ENCODE measurements around the gene ANAPC2.

Gene ANAPC2

DNA sequence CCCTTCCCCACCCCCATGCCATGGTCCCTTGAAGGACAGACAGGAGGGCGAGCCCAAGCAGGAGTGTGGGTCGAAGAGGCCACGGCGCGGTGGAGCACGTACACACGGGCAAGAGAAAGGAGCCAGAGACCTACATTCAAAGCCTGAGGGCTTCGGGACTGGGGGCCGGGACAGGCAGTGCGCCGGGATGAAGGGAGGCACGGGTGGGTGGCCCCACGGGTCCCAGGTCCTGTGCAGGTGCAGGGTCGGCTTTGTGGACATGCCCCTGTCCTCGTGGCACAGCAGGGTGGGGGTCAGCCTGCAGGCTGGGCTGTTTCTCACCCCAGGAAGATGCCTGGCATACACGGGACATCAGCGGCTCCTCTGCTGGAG is 28.3 kb downstream of the ANAPC2 start:
- DNase-seq: no peak

DNA sequence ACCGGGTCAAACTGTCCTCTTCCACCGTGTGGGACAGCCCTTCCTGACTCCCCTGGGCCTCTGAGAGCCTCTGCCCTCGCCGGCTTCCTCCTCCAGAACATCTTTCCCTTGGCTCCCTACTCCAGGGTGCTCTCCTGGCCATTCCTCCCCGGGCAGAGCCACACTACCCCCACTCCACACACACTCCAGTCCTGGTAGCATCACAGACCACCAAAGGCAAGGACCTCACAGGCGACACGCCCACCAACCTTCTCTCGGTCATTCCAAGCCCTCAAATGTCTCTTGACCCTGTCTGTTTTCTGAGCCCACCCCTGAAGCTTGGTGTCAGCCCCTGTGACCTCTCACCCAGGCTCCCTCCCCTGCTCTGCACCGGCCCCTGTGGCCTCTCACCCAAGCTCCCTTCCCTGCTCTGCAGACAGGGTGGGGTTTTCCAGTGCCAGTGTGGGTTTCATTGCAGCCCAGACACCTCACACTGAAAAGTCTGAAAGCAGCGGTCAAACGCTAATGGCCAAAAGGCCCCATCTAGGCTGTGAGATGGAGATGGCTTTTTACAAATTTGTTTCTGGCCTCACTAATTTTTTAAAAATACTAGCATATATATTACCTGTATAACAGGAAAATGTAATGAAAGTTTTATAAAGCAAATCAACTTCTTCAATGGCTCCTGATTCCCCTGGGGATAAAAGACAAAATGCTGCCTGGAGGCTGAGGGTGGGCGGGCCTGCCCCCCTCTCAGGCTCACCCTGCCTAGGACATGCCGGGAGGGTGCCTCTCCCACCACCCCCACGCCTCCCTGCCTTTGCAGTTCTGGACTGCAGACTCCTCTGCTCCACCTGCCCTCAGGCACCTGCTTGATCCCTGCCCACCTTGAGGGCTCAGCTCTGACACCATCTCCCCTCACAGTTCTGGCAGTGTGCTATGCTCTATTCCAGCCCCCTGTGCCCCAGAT is 29.0 kb downstream of the ANAPC2 start:
- no peak for DNase-seq

DNA sequence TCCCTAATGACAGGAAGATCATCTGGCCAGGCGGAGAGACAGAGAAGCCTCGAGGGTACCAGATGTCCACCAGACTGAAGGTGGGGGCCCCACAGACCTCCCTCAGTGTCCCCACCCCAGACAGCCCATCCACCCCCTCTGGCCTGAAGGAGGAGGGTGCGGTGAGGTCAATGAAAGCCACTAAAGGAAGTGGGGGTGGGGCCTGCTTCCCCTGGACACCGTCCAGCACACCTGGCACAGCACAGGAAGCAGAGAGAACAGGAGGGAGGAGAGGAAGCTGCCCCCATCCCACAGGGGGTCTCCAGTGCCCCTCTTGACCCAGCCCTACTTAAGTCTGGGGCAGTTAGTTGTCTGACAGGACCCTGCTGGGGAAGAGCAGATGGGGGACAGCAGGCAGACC is 29.7 kb downstream of the ANAPC2 start:
- DNase-seq: no peak

DNA sequence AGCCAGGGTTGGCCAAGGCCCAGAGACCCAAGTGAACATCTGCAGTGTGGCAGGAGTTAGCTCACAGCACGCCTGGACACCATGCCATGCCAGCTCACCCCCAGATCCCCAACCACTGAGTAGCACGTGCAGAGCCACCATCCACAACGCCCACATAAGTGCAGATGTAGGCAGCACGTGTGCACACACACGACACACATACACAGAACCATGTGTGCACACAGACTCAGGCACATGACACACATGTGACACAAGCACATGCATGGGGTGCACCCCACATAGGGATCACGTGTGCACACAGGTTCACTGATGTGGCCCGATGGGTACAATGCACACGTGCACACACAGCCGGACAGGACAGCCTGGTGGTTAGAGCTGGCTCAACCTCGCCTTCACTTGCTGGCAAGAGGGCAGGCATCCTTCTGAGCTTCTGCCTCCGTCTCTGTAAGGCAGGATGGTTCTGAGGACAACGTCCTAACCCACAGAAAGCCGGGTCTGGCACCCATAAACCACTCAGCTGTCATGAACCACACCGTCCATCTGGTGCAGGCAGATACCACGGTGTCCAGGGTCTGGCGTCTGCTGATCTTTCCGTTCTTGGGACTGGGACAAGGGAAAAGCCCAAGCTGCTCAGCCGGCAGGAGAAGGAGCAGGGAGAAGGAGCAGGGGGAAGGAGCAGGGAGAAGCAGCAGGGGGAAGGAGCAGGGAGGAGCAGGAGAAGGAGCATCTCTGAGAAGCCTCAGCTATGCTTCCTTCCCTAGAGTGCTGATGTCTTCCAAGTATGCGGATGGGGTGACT is 30.5 kb downstream of the ANAPC2 start:
- DNase-seq: no peak

DNA sequence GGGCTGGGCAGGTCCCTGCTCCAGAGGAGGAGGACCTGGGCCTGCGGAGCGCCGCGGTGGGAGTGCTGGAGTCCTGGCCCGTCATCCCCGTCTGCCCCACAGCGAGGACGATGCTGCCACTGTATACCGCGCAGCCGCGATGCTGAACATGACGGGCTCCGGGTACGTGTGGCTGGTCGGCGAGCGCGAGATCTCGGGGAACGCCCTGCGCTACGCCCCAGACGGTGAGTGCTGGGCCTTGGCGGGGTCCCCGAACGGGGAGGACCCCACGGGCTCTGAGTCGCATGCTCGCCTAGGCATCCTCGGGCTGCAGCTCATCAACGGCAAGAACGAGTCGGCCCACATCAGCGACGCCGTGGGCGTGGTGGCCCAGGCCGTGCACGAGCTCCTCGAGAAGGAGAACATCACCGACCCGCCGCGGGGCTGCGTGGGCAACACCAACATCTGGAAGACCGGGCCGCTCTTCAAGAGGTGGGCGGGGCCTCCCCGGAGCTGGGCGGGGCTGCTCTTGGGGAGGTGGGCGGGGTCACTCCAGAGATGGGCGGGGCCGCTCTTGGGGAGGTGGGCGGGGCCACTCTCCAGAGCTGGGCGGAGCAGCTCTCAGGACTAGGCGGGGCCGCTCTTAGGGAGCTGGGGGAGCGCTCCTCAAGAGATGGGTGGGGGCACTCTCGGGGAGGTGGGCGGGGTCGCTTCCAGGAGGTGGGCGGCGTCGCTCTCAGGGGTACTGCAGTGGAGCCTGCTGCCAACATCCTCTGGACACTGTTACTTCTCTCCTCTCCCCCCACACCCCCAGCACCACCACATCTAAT is 31.6 kb downstream of the ANAPC2 start:
- DNase-seq: peak; percentile 90

DNA sequence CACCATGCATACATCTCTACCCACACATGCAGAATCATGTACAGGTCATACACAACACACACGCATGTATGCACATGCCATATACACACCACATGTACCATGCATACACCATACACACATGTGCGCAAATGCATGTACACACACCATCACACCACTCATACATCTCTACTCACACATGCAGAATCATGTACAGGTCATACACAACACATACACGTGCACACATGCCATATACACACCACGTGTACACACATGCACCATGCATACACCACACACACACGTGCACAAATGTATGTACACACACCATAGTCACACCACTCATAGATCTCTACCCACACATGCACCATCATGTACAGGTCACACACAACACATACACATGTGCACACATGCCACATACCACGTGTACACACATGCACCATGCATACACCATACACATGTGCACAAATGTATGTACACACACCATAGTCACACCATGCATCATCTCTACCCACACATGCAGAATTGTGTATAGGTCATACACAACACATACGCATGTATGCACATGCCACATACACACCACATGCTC is 35.4 kb downstream of the ANAPC2 start:
- DNase-seq: no peak

DNA sequence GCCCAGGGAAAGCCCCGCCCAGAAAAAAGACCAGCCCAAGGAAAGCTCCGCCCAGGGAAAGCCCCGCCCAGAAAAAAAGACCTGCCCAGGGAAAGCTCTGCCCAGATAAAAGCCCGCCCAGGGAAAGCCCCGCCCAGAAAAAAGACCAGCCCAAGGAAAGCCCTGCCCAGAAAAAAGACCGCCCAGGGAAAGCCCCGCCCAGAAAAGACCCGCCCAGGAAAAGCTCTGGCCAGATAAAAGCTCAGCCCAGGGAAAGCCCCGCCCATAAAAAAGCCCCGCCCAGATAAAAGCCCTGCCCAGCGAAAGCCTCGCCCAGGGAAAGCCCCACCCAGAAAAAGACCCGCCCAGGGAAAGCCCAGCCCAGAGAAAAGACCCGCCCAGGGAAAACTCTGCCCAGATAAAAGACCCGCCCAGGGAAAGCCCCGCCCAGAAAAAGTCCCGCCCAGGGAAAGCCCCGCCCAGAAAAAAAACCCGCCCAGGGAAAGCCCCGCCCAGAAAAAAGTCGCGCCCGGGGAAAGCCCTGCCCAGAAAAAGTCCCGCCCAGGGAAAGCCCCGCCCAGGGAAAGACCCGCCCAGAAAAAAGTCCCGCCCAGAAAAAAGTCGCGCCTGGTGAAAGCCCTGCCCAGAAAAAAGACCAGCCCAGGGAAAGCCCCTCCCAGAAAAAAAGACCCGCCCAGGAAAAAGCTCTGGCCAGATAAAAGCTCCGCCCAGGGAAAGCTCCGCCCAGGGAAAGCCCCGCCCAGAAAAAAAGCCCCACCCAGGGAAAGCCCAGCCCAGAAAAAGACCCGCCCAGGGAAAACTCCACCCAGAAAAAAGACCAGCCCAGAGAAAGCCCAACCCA is 37.5 kb downstream of the ANAPC2 start:
- DNase-seq: peak; percentile 87

DNA sequence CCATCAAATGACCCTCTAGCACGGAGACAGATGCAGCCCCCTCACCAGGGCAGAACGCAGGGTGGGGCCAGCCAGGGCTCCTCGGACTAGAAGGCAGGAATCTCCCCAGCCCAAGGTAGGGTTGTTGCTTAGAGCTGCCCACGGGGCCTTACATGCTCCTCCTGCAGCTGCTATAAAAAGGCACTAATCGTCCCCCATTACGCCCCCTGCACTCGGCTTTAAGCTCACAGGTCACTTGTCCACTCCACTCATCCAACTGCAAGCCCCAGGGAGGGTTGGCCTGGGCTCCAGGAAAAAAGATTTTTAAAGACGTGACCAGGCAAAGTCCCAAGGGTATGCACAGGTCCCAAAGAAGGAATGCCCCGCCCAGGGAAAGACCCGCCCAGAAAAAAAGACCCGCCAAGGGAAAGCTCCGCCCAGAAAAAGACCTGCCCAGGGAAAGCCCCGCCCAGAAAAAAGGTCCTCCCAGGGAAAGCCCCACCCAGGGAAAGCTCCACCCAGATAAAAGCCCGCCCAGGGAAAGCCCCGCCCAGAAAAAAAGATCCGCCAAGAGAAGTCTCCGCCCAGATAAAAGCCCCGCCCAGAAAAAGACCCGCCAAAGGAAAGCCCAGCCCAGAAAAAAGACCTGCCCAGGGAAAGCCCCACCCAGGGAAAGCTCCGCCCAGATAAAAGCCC is 38.3 kb downstream of the ANAPC2 start:
- peak; percentile 78 for DNase-seq

DNA sequence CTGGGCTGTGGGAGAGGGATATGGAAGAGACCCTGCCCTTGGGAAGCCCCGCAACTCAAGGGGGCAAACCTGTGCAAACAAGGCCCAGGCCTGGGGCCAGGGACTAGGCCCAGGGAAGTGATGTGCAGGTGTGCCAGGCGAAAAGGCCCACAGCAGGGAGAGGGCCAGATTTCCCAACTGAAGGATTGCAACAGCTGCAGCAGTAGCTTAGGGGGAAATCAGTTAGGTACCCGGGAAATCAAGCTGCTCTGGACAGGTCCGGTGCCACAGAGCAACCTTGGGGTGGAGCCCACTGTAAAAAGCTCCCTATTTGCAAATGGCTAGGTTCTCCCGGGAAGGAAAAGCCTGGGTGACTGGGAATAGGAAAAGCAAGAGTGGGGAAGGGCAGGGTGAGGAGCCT is 39.0 kb downstream of the ANAPC2 start:
- DNase-seq: no peak

DNA sequence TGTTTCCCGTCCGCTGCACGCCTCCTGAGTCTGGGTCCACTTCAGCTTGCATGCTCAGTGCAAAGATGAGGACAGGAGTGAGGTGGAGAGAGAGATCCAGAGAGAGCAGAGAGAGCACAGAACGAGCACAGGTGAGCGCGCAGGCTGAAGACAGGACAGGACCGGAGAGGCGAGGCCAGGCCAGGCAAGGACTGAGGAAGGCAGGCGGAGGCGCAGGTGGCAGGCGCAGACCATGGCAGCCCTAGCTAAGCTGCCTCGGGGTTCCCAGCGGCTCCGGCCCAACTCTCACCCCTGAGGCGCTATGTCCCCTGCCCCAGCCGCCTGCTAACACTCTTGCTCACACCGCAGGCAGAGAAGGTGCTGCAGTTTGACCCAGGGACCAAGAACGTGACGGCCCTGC is 39.7 kb downstream of the ANAPC2 start:
- no peak for DNase-seq

DNA sequence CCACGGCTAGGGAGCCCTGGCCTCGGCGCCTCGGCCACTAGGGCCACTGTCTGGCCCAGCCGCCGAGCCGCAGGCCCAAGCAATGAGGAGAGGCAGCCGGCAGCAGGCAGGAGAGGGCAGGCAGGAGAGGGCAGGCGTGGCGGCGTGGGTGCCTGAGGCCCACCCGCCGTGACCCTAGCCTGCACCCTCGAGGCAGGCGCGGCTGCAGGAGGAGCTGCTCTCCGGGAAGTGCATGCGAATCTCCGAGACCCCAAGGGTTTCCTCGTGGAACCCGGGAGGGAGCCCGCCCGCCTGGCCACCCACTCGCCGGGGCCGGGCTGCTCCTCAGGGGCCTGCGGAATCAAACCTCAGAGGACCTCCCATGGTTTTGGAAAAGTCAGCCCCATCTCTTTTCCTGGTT is 40.1 kb downstream of the ANAPC2 start:
- DNase-seq: no peak

DNA sequence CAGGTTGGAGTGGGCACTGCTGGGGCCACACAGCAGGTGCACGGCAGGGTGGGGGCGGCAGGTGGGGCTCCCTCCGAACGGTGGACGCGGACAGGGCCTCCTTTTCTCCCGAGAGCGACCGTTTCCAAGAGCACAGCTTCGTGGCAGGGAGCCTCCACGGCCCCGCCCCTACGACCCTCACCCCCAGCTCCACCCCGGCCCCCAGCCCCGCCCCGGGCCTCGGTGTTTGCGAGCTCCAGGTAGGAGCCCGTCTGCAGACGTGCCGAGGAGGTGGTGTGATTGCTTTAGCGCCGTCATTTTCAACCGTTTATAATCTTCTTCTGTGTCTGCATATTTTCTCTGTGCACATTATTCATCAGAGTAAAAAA is 40.6 kb downstream of the ANAPC2 start:
- DNase-seq: no peak

DNA sequence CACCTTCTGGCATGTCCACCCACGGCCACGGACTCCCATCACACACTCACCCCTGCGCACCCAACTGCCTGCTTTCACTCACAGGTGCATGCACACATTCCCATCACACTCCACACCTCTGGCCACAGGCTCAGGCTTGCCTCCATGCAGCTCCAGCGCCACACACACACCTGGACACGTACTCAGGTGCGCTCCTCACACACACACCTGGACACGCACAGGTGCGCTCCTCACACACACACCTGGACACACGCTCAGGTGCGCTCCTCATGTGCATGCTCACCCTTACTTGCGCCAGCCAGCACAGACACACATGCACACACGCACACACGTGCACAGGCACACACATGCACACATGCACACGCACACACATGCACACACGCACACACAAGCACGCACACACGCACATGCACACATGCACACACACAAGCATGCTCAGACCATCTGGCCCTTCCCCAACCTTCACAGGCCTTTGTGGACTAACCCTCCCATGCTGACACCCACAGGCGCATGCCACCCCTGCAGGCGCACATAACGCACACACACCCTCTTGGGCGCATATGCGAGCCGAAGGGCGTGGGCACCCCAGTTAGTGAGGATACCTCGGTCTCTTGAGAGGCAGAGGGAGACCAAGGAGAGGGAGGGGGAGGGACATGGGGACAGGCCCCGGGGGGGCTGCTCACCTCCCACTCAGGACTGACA is 41.1 kb downstream of the ANAPC2 start:
- DNase-seq: no peak

DNA sequence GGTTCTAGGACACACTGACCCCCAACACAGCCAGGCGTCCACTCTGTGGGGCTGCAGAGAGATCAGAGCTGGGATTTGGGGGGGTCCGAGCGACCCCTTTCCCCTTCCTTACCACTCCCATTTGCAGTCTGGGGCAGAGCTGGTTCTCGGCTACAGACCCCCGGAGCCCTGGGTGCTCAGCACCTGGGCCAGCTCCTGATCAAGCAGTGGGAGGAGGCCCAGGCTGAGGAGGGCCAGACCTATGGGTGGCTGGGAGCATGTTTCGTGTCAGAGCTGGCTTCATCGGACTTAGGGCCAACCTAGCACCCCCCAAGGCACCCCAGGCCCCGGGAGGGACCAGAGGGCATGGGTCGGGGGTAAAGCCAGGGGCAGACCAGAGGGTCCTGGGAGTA is 41.8 kb downstream of the ANAPC2 start:
- DNase-seq: no peak

DNA sequence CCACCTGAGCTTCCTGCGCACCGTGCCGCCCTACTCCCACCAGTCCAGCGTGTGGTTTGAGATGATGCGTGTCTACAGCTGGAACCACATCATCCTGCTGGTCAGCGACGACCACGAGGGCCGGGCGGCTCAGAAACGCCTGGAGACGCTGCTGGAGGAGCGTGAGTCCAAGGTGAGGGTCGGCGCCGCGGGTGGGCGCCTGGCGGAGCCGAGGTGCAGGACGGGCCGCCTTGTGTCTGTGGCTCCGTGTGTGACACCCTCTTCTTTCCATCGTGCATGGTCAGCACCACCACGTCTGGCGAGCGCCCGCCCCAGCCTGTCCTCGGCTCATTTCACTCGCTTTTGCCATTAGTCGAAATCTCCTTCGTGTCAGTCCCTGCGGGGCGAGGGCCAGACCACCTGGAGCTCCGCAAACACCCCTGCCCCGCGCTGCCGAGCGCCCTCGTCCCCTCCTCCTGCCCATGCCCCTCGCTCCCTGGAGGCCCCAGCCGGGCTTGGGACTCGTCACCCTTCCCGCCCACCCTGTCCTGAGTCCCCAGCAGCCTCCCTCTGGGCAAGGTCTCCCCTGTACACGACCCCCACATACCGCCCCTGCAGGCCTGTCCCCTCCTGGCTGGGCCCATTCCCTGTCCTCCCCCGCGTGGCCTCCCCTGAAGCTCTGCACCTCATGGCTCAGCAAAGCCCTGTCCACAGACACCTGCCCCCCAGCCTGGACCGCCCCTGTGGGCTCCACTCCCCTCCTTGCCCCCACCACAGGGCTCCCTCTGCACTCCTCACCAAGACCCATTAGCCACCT is 42.4 kb downstream of the ANAPC2 start:
- DNase-seq: no peak

DNA sequence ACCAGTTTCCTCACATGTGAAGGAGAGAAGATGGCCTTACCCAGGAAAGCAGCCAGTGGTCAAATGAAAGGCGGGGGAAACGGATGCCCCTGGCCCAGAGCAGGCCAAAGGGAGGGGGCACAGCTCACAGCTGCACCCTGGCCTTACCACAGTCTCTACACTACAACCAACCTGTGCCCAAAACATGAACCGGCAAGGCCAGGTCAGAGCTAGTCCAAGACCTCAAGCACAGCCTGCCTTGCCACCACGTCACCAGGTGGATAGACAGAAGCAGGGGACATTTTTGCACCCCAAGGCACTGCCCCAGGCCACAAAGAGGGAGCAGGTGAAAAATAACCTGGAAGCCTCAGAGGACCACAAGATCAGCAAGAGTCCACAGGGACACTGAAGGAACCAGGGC is 44.9 kb downstream of the ANAPC2 start:
- DNase-seq: no peak

DNA sequence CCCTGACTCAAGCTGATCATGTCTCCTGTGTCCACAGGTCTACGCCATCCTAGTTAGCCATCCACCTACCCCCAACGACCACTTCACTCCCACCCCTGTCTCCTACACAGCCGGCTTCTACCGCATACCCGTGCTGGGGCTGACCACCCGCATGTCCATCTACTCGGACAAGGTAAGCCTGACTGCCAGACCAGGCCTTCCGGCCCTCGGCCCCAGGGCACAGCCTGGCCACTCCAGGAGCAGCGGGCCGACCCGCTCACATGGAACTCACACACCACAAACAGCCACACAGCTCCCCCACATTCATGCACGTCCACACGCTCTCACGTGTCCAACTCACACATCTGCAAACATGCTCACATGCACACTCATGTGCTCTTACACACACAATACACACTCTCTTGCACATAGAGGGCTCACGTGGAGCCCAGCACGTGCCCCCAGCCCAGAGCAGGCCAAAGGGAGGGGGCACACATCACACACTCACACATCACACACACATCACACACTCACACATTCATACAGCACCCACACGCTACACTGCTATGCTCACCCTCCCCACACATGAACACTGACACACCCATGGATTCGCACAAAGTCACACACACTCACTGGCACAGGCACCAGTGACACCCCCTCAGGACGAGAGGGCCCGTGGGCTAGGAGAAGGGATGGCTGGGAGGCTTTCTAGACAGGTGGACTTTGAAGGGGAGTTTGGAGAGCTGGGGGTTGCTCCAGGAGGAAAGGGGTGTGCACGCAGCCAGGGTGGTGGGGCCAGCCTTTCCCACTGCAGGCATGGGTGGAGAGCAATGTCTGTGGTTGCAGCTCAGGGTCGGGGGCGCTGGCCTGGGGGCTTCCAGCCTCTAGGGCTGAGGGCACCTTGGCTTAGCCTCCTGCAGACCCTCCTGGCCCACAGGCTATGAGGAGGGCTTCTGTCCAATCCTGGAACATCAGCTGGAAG is 46.1 kb downstream of the ANAPC2 start:
- no peak for DNase-seq

DNA sequence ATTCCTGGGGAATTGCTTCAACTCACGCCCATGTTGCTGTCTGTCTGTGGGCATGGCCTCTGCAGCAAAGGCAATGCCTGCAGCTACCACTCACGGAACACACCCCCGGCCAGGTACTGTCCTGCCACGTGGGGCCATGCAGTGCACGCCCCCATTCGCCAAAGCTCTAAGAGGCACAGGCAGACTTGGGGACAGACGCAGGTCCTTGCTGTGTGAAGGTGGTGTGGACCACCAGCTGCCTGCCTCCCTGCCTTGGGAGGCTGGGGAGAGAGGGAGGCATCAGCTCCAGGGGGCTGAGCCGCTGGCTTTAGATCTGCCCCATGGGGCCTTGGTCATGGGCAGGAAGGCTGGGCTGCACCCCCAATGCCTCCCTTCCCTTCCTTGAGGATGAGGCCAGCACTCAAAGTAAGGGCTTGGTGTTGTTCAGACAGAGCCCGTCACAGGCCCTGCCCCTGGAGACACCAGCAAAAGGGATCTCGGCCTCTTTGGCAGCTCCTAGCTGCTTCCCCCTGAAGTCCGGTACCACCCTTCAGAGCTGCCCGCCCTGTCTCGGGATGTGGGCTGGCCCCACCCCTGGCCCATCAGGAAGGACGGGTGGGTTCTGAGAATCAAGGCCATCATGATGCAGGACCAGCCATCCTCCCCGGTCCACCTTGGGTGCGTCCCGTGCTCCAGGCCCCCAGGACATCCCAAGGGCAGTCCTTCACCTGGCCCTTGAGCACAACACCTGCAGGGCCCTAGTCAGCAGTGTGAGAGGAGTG is 47.1 kb downstream of the ANAPC2 start:
- no peak for DNase-seq

All from activated CD8-positive, alpha-beta memory T cell treated with anti-CD3 and anti-CD28 coated beads, Interleukin-2, amount 50 U/mL, for 48 hours (primary cell).